Activated naive CD8-positive, alpha-beta T cell treated with anti-CD3 and anti-CD28 coated beads, Interleukin-2, amount 50 U/mL, for 24 hours (primary cell): ENCODE results near the gene UBAP2.

ENCODE experiments used
- ATAC-seq: fragments of 150-1000 bp; cut with Tn5 transposase; one replicate; pipeline ENCODE4 v1.10.0; 2021
- DNase-seq: peaks from one replicate; pipeline ENCODE4 v3.0.0; 2021
- H3K27ac Mint-ChIP-seq: one replicate; pipeline ENCODE4 v1.8.0; 2021; ENCODE audit warnings: mild to moderate bottlenecking, mixed read lengths
- H3K27me3 Mint-ChIP-seq: one replicate; pipeline ENCODE4 v1.8.0; 2021; ENCODE audit warnings: mixed read lengths
- H3K36me3 Mint-ChIP-seq: one replicate; pipeline ENCODE4 v1.8.0; 2021; ENCODE audit warnings: low read depth, mixed read lengths
- H3K4me1 Mint-ChIP-seq: one replicate; pipeline ENCODE4 v1.8.0; 2021; ENCODE audit warnings: mixed read lengths
- H3K4me3 Mint-ChIP-seq: one replicate; pipeline ENCODE4 v1.8.0; 2021; ENCODE audit warnings: mild to moderate bottlenecking, moderate library complexity, mixed read lengths
- H3K9me3 Mint-ChIP-seq: one replicate; pipeline ENCODE4 v1.8.0; 2021; ENCODE audit warnings: mixed read lengths

UBAP2 gene

DNA sequence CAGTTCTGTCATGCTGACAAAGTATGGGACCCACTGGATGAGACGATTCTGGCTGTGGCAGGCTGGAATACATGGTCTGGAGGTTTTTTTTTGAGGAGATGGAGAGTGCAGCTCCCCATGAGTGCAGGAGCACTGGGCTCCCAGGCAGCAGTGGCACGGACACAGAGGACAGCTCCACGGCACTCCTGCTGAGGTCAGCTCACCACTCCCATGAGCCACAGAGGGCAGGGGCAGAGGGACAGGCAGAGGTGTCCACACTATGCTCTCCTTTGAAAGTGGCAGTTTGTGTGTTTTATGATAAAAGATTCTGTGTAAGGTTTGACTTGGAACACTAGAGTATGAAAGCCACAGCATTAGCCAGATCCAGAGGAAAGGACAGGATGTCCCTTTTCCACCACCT lies 117.4 kb downstream of the UBAP2 start:
- Mint-ChIP-seq H3K4me1 (no peaks in the 10 kb centered on the region), H3K4me3 (no peak overlapping the region), H3K36me3 (peaks cover 53% of the 10 kb centered on the region), H3K27ac (no peak overlapping the region), H3K27me3 (no peaks in the 10 kb centered on the region), H3K9me3 (no peaks in the 10 kb centered on the region)
- ATAC-seq: no peak
- DNase-seq: no peak

DNA sequence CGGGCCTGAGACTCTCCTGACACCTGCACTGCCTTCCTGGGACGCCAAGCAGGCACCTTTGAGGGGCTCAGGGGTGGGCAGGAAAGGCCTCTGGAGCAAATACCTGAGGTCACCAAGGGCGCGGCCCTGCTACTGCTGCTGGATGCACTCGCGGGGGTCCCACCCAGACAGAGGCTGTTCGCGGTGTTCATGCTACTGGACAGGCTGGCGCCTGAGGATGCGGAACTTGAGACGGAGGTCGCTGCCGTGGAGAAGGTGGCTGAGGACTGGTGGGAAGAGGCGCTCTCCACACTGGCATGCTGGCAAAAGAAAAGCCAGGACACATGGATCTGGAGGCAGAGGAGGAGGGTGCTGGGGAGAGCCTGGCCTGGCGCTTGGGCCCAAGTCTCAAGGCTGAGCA lies 121.0 kb downstream of the UBAP2 start:
- H3K4me3 Mint-ChIP-seq: no peak overlapping the region
- no peaks in the 10 kb centered on the region for H3K4me1 Mint-ChIP-seq
- DNase-seq (no peak), ATAC-seq (peak; percentile 9)
- no peak overlapping the region for H3K27ac Mint-ChIP-seq
- no peaks in the 10 kb centered on the region for H3K27me3 Mint-ChIP-seq
- peaks cover 33% of the 10 kb centered on the region for H3K36me3 Mint-ChIP-seq
- no peaks in the 10 kb centered on the region for H3K9me3 Mint-ChIP-seq

DNA sequence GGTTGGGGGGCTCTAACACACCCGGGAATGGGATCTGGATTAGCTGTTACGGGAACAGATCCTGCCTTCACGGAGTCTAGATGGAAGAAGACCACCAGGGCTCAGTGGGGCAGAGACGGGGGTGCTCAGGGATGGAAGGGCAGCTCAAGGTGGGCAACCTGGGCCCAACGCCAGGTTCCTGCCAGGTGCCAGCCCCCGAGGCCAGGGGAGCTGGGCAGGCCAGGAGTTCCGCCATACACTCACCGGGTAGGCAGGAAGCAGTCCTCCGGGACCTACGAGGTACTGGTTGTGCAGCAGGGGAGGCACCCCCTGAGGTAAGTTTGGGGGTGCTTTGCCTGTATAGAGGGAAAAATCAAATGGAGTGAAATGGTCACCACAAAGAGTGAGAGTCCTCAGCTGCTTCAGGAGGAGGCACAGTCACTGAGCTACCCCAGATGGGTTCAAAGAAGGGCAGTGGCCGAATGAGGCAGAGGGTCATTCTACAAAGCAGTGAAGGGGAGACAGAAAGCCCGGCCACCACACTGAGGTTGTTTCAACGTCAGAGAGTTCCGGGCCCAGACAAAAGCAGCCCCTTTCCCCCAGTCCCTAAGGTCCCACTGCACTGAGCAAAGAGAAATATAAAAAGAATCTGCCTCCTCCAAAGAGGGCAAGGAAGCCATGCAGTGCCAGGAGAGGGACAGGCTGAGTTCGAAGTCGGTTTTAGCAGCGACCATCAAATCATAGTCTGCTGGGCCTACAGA lies 121.8 kb downstream of the UBAP2 start:
- no peaks in the 10 kb centered on the region for H3K27me3 Mint-ChIP-seq
- no peak overlapping the region for H3K27ac Mint-ChIP-seq
- H3K9me3 Mint-ChIP-seq: no peaks in the 10 kb centered on the region

DNA sequence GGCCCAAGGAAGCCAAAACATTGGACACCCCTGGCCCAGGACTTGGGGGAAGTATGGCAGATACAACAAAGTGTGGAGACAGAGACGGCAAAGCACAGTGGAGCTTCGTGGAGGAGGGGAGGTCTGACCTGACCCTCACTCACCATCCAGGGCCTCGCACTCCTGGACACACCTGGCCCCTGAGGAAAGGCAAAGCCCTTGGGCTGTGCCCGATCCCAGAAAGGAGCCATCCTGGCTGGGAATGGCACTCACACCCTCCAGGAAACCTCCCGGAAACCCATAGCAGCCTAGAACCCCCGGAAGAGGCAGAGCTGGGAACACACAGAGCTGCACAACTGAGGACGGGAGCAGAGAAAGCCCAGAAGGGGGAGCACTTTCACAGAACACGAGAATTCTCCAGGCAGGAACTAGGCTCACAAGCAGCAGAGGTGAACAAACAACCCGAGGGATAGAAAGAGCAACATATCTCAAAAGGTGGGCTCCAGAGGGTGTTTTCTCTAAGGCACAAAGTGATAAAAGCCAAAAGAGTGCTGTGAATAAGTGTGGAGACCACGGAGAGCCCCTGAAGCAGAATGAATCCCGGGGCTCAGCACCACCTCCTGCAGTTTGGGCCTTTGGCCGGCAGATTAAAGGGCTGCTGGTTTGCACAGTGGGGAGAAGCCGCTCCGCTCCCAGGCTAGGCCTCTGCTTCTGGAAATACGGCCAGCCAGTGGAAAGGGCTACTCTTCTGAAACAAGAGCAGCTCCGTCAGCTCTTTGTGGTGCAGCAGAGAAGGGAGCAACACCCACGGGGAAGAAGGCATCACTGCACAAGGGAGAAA lies 123.5 kb downstream of the UBAP2 start:
- Mint-ChIP-seq H3K4me1 (no peaks in the 10 kb centered on the region), H3K36me3 (peaks cover 34% of the 10 kb centered on the region), H3K4me3 (no peak overlapping the region), H3K9me3 (no peaks in the 10 kb centered on the region), H3K27ac (peak overlapping the region; percentile 22), H3K27me3 (no peaks in the 10 kb centered on the region)
- ATAC-seq (no peak), DNase-seq (no peak)

More for the DNA sequence above, 121.8 kb downstream of the UBAP2 start:
- no peak for ATAC-seq
- no peaks in the 10 kb centered on the region for H3K4me1 Mint-ChIP-seq
- no peak overlapping the region for H3K4me3 Mint-ChIP-seq
- no peak for DNase-seq
- peaks cover 31% of the 10 kb centered on the region for H3K36me3 Mint-ChIP-seq

DNA sequence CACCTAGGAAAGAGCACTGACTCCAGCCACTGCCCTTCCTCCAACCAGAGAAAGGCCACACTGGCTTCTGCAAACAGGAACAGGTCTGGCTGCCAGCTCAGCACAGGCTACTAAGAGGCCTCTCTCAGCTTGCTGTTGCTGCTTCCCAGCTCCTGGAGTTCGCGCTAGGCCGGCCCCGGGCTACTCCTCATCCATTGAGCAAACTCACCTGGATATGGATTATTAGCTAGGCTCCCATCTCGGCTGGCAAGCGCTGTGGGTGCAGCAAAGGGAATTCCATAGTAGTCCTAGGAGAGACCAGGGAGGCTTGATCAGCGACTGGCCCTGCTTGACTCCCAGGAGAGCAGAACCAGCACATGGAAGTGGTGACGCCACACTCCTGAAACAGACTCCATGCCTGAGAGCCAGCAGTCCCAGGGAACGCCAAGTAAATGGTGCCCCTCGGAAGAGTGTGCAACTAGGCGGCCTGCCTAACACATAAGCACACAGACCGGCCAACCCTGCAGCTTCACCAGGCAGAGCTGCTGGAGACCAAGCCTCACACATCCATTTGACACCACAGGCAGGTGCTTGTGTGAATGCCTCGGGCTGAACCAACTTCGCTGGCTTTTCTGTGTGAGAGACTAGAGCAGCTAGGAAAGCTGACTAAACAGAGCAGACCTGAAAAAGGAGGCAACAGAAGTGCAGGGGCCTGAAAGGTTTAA lies 124.5 kb downstream of the UBAP2 start:
- Mint-ChIP-seq H3K9me3 (no peaks in the 10 kb centered on the region), H3K27ac (no peak overlapping the region), H3K4me3 (no peak overlapping the region), H3K27me3 (no peaks in the 10 kb centered on the region), H3K36me3 (peaks cover 30% of the 10 kb centered on the region), H3K4me1 (no peaks in the 10 kb centered on the region)
- no peak for ATAC-seq
- no peak for DNase-seq

DNA sequence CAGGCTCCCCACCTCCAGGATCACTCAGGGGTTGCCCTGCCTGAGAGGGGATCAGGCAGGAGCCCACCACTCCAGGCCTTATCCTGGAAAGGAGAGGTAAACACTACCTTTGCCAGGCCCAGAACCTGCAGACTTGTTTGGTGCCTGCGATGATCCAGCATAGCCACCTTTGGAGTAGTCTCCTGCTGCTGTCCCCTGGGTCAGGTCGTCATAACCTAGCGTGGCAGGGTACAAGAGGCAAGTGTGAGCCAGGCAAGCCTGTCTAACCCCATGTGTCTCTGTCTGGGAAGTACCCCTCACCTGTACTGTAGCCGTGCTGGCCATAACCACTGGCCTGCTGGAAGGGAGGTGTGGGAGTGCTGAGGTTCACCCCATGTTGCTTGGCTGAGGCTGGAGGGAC lies 125.6 kb downstream of the UBAP2 start:
- ATAC-seq (no peak), DNase-seq (no peak)
- Mint-ChIP-seq H3K4me3 (no peak overlapping the region), H3K4me1 (no peaks in the 10 kb centered on the region), H3K27ac (no peak overlapping the region), H3K36me3 (peaks cover 34% of the 10 kb centered on the region), H3K9me3 (no peaks in the 10 kb centered on the region), H3K27me3 (no peaks in the 10 kb centered on the region)

DNA sequence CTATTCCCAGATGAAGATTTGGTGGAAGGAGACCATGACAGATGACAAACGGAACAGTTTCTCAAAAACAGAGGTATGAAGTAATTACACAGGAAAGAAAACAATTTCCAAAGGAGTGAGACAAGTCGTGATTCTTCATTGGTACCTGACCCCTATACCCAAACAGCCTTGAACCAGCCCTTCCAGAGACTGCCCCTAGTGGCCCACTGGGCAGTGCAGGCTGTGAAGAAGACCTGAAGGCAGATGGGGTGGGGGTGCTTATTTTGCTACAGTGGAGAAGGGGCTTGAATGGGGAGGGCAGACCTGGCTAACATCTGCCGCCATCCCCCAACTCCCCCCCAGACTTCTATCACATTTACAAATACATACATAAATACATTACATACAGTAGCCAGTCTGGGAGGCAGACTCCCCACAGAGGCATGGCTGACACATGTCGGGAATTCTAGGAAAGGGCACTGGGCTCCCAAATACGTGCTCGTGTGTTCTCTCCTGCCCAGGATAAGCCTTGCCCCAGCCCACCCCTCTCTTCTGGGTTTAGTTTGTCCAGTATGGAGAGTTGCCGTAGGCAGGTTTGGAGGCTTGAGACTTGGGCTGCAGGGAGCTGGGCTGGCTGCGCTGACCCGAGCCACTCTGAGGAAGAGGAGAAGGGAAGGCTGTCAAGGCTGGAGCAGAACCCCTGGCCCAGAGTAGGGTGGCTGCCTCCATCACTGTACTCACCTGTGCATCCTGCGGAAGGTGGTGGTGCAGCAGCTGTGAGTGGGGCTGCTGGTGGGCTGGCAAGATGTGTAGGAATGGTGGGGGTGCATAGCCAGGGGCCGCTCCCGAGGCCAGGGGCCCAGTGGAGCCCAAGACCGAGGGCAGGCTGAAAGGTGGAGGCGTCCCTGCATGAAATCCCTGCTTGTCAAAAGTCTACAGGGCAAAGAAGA lies 126.5 kb downstream of the UBAP2 start:
- DNase-seq (peak; percentile 31), ATAC-seq (peak; percentile 33)
- H3K36me3 Mint-ChIP-seq: peaks cover 36% of the 10 kb centered on the region
- H3K9me3 Mint-ChIP-seq: no peaks in the 10 kb centered on the region
- no peaks in the 10 kb centered on the region for H3K4me1 Mint-ChIP-seq
- H3K27ac Mint-ChIP-seq: no peak overlapping the region
- H3K4me3 Mint-ChIP-seq: no peak overlapping the region
- no peaks in the 10 kb centered on the region for H3K27me3 Mint-ChIP-seq

DNA sequence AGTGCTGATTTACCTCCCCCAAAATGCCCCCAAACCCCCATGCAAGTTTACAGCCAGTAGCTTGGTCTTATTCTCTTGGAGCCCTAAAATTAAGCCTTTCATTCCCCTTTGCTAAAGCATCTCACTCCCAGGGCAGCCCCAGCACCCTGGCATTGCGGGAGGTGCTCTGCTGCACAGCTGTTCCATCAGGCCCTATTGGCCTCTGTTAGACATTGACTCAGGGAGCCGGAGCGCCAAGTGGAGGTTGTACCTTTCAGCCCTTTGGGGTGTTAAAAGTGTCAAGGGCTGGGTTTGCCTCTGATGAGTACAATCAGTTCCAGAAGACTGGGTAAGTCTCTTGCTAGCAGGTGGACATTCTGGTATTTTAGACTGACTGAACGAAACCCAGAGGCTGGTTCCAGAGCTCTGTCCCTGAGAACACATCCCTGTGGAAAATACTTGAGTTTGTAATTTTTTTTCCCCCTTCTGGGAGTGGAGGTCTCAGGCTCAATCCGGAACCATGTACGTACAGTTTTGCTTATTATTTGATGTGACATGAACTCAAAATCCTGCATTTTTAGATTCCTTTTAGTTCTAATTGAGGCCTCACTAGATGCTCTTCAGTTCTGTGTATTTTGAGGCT lies 129.3 kb downstream of the UBAP2 start:
- Mint-ChIP-seq H3K27ac (peak overlapping the region; percentile 39), H3K4me1 (no peaks in the 10 kb centered on the region), H3K9me3 (no peaks in the 10 kb centered on the region), H3K27me3 (no peaks in the 10 kb centered on the region), H3K36me3 (peaks cover 33% of the 10 kb centered on the region), H3K4me3 (no peak overlapping the region)
- no peak for DNase-seq
- ATAC-seq: no peak

DNA sequence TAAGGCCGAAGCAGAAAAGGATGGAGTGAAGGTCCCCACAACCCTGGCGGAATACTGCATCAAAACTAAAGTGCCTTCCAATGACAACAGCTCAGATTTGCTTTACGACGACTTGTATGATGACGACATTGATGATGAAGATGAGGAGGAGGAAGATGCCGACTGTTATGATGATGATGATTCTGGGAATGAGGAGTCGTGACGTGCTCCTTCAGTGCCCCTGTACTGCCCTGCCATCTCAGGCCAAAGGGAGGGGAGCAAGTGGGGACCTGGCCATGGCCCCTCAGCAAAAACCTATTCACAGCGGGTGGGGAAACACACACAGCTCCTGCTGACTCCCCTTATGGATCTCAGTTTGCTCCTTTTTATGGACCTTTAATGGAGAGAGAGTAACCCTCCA lies 131.7 kb downstream of the UBAP2 start:
- peaks cover 35% of the 10 kb centered on the region for H3K36me3 Mint-ChIP-seq
- ATAC-seq: no peak
- H3K4me3 Mint-ChIP-seq: no peak overlapping the region
- no peaks in the 10 kb centered on the region for H3K4me1 Mint-ChIP-seq
- peak overlapping the region; percentile 10 for H3K27ac Mint-ChIP-seq
- no peaks in the 10 kb centered on the region for H3K9me3 Mint-ChIP-seq
- H3K27me3 Mint-ChIP-seq: no peaks in the 10 kb centered on the region
- DNase-seq: no peak

DNA sequence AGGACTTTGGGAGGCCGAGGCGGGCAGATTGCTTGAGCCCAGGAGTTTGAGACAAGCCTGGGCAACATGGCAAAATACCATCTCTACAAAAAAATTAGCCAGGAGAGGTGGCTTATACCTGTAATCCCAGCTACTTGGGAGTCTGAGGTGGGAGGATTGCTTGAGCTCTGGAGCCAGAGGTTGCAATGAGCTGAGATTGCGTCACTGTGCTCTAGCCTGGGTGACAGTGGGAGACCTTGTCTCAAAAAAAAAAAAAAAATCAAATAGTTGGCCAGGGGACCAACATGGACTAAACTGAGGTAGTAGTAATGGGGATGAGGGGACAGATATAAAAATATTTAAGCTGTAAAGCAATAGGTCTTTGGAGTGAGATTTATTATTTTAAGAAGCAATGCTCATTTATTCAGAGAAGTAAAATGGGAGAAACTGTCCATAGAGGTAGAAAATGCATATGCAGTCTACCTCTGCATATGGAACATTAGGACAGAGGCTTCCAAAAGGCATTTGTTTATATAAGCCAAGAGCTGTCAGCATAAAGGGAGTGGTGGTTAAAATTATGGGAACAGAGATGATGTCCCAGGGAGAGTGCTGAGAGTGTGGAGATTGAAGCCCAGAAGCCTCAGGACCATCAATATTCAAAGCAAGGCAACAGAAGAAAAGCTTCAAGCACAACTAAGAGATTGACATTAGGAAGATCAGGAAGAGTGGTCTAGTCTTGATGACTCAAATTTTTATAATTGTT lies 133.6 kb downstream of the UBAP2 start:
- no peaks in the 10 kb centered on the region for H3K9me3 Mint-ChIP-seq
- DNase-seq (no peak), ATAC-seq (no peak)
- H3K27me3 Mint-ChIP-seq: no peaks in the 10 kb centered on the region
- peaks cover 26% of the 10 kb centered on the region for H3K36me3 Mint-ChIP-seq
- H3K4me3 Mint-ChIP-seq: no peak overlapping the region
- peak overlapping the region; percentile 41 for H3K27ac Mint-ChIP-seq
- H3K4me1 Mint-ChIP-seq: no peaks in the 10 kb centered on the region

DNA sequence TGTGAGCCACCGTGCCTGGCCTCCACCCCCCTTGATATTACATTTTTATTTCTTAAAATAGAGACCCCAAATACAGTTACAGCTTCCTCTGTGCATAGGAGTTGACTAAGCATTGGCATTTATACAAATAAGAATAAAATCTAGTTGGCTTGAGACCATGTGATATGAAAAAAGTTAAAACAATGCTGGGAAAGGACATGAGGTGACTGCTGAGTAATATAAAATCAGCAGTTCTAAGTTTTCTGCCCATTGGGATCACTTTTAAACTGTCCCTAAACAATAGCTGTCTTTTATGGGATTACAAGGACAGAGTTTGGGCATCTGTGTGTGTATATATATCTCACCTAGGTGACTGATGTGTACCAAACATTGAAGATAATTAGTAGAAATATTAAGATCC lies 135.1 kb downstream of the UBAP2 start:
- peaks cover 26% of the 10 kb centered on the region for H3K36me3 Mint-ChIP-seq
- no peak for ATAC-seq
- no peak overlapping the region for H3K27ac Mint-ChIP-seq
- H3K27me3 Mint-ChIP-seq: no peaks in the 10 kb centered on the region
- no peak overlapping the region for H3K4me3 Mint-ChIP-seq
- no peaks in the 10 kb centered on the region for H3K9me3 Mint-ChIP-seq
- DNase-seq: no peak
- H3K4me1 Mint-ChIP-seq: no peaks in the 10 kb centered on the region

DNA sequence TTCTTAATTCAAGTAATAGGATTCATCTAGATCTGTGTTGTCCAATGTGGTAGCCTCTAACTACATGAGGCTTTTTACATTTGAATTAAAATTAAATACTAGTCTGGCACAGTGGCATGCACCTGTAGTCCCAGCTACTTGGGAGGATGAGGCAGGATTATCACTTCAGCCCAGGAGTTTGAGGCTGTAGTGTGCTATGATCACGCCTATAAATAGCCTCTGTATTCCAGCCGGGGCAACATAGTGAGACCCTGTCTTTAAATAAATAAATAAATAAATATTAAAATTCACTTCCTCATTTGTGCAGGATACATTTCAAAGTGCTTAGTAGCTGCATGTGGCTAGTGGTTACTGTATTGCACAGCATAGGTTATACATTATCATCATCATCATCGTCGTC lies 139.9 kb downstream of the UBAP2 start:
- Mint-ChIP-seq H3K4me1 (no peaks in the 10 kb centered on the region), H3K4me3 (no peak overlapping the region)

DNA sequence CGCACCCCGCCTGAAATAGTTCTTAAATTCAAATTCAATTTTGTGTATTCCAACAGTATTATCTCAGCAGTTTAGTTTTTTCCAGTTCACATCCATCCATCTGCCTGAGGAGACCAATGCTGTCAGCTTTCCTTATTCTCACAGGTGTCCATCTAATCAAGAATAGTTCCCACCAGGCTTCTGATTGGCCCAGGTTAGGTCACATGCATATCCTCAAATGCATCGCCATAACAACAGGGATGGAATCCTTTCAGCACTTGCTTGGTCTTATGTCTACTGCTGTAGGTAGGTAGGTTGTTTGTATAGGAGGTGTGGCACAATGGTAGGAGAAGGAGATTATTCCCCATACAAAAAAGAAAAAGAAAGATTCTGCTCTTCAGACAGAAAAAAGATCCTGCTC lies 140.6 kb downstream of the UBAP2 start:
- Mint-ChIP-seq H3K4me1 (peaks cover 3% of the 10 kb centered on the region), H3K4me3 (no peak overlapping the region), H3K27me3 (no peaks in the 10 kb centered on the region), H3K27ac (no peak overlapping the region), H3K9me3 (no peaks in the 10 kb centered on the region), H3K36me3 (peaks cover 16% of the 10 kb centered on the region)
- DNase-seq: no peak
- no peak for ATAC-seq

More for the DNA sequence above, 139.9 kb downstream of the UBAP2 start:
- H3K27ac Mint-ChIP-seq: no peak overlapping the region
- ATAC-seq: no peak
- peaks cover 14% of the 10 kb centered on the region for H3K36me3 Mint-ChIP-seq
- DNase-seq: no peak
- H3K27me3 Mint-ChIP-seq: no peaks in the 10 kb centered on the region
- H3K9me3 Mint-ChIP-seq: no peaks in the 10 kb centered on the region
